ENCODE measurements around the gene IFT88.

GRCh38 chr13:20720499-20720898, 153.5 kb downstream of the IFT88 start:
- TF ChIP-seq CEBPB (IDR thresholded peaks at IDR 0.05) (no peak), REST (IDR thresholded peaks at IDR 0.05; ENCODE audit: low read depth) (no peak), YY1 (IDR thresholded peaks at IDR 0.05; ENCODE audit: low read depth) (no peak), RAD21 (IDR thresholded peaks at IDR 0.05; ENCODE audit: low read depth) (no peak), EGR1 (IDR thresholded peaks at IDR 0.05) (no peak), MAX (IDR thresholded peaks at IDR 0.05) (no peak)

All from Ishikawa (cell line).